K562 (cell line): ENCODE measurements around the gene DLGAP1. TPM values are rescaled to one million over a fixed set of nuclear protein-coding genes. Genes with fewer than 3 reads are reported as not detected.

Experiments used
- CUX1 ChIP-seq: fragments of 200-800 bp; sonication (Bioruptor generic); IDR thresholded peaks from 2 replicates; pipeline ENCODE4 v1.6.1; 2016; ENCODE audit warnings: missing genetic modification characterization, missing compliant biosample characterization
- FOXA3 ChIP-seq, 2 experiments: fragments of 450-650 bp in 1 of 2; sonication (generic) in 1 of 2; formaldehyde crosslinking; IDR thresholded peaks in 1 of 2; conservative IDR thresholded peaks in 1 of 2; 2 replicates each; pipeline versions ENCODE4 v1.4.0 to v1.8.0; 2020 to 2022; ENCODE audit warnings: mild to moderate bottlenecking in 2 of 2, missing genetic modification reagents in 1 of 2
- HCFC1 ChIP-seq: IDR thresholded peaks from 2 replicates; pipeline ENCODE4 v1.6.1; 2012; ENCODE audit warnings: low read depth, low read length, improper control_type of control experiment
- ID3 ChIP-seq, 2 experiments: fragments of 250-450 bp in 1 of 2; fragments of 450-650 bp in 1 of 2; sonication (Bioruptor Pico) in 1 of 2; IDR thresholded peaks; 2 replicates each; pipeline versions ENCODE4 v1.6.1 to v1.8.0; 2016 to 2021; ENCODE audit warnings: mild to moderate bottlenecking in 2 of 2, moderate library complexity in 2 of 2, missing compliant biosample characterization in 1 of 2, missing genetic modification characterization in 1 of 2
- KAT7 ChIP-seq: sonication (generic); formaldehyde crosslinking; IDR thresholded peaks from 2 replicates; pipeline ENCODE4 v1.8.0; 2022; ENCODE audit warnings: missing genetic modification reagents, mild to moderate bottlenecking, borderline replicate concordance
- MAFK ChIP-seq: IDR thresholded peaks from 2 replicates; pipeline ENCODE4 v1.6.1; 2011; ENCODE audit warnings: low read length, improper control_type of control experiment
- POLR2G ChIP-seq: fragments of 200-400 bp; formaldehyde crosslinking; IDR thresholded peaks from 2 replicates; pipeline ENCODE4 v1.6.1; 2017; ENCODE audit warnings: low read depth, mild to moderate bottlenecking, antibody characterized with exemption, low read length, moderate library complexity
- RFX5 ChIP-seq: IDR thresholded peaks from 2 replicates; pipeline ENCODE4 v1.6.1; 2011; ENCODE audit warnings: low read depth, mild to moderate bottlenecking, improper control_type of control experiment, low read length
- SMC3 ChIP-seq: conservative IDR thresholded peaks from 2 replicates; pipeline ENCODE4 v1.6.1; 2011; ENCODE audit warnings: low read depth, low read length, improper control_type of control experiment; ENCODE audit not compliant: insufficient read depth
- SNAPC5 ChIP-seq: fragments of 250-450 bp; sonication (Bioruptor Pico); IDR thresholded peaks from 2 replicates; pipeline ENCODE4 v1.8.0; 2021; ENCODE audit warnings: moderate library complexity, mild to moderate bottlenecking, inconsistent platforms
- SRF ChIP-seq, 2 experiments: fragments of 250-450, 450-650 bp in 1 of 2; sonication (Bioruptor Pico) in 1 of 2; sonication (generic) in 1 of 2; formaldehyde crosslinking; IDR thresholded peaks; 2 replicates each; pipeline versions ENCODE4 v1.5.0 to v1.5.1; 2020 to 2022; ENCODE audit warnings: mild to moderate bottlenecking in 1 of 2, missing genetic modification reagents in 1 of 2
- ZNF444 ChIP-seq: fragments of 250-450 bp; sonication (Bioruptor Pico); IDR thresholded peaks from 2 replicates; pipeline ENCODE4 v1.4.0; 2020; ENCODE audit warnings: mild to moderate bottlenecking, moderate library complexity
- ZNF609 ChIP-seq: sonication (generic); formaldehyde crosslinking; IDR thresholded peaks from 2 replicates; pipeline ENCODE4 v1.8.1; 2023; ENCODE audit warnings: missing genetic modification reagents, mild to moderate bottlenecking, borderline replicate concordance
- ZNF699 ChIP-seq: fragments of 250-450 bp; sonication (Bioruptor Pico); IDR thresholded peaks from 2 replicates; pipeline ENCODE4 v1.8.0; 2021; ENCODE audit warnings: mild to moderate bottlenecking, moderate library complexity; ENCODE audit not compliant: insufficient replicate concordance
- ZZZ3 ChIP-seq: fragments of 450-650 bp; IDR thresholded peaks from 2 replicates; pipeline ENCODE4 v1.6.1; 2016; ENCODE audit warnings: antibody characterized with exemption, mild to moderate bottlenecking, moderate library complexity
- polyA plus RNA-seq, 8 experiments: library from polyadenylated mRNA; depleted of rRNA in 4 of 8; stranded (reverse) in 5 of 8; unstranded in 3 of 8; fragments of >200 nt; fragmentation: Nextera tagmentation in 2 of 8; fragmentation: Illumina TruSeq in 1 of 8; extraction: Ambion mirVana in 2 of 8; extraction: Trizol in 1 of 8; gene quantifications; 2 replicates each; pipeline versions ENCODE4 v1.2.1 to v1.2.3, GENCODE V29; 2011 to 2014; ENCODE audit warnings: inconsistent platforms in 1 of 8, missing spikeins in 1 of 8
- total RNA-seq, 7 experiments: library from RNA; depleted of rRNA in 6 of 7; stranded (reverse); fragments of >200 nt in 6 of 7; fragmentation: Illumina TruSeq in 2 of 7; extraction: Trizol in 2 of 7; gene quantifications; 2 replicates each; pipeline versions ENCODE4 v1.2.1 to v1.2.3, GENCODE V29; 2011 to 2021; ENCODE audit warnings: low replicate concordance in 1 of 7

Gene DLGAP1
- total and polyA plus RNA-seq, 9 of the 15 experiments (the other 6 are each of a cell fraction or from before 2014, with no cell fraction given), result 0.04 to 0.22 (median 0.08) TPM

- no peak for TF ChIP-seq ID3 (CRISPR knock-in tag; IDR thresholded peaks at IDR 0.05)
- TF ChIP-seq ID3 (tag; IDR thresholded peaks at IDR 0.05), result peak; percentile 16; the same call in 1 of the 2 replicates
- TF ChIP-seq POLR2G, result peak; percentile 55
- no peak for TF ChIP-seq ZNF699 (CRISPR knock-in tag)
- TF ChIP-seq FOXA3 (CRISPR knock-in tag; conservative IDR thresholded peaks at IDR 0.05 in 1 of 2, IDR thresholded peaks at IDR 0.05 in 1 of 2), result no peak; a peak in 2 of 4 replicates
- TF ChIP-seq RFX5, result no peak
- peak; percentile 47 for TF ChIP-seq HCFC1
- peak; percentile 39 for TF ChIP-seq MAFK
- TF ChIP-seq ZNF444 (CRISPR knock-in tag), result peak; percentile 27; the same call in 1 of the 2 replicates
- peak in 1 of 2 experiments; percentile 53; a peak in 2 of 4 replicates for TF ChIP-seq SRF (CRISPR knock-in tag; IDR thresholded peaks at IDR 0.05)
- no peak for TF ChIP-seq ZZZ3
- no peak for TF ChIP-seq KAT7 (CRISPR knock-in tag)
- no peak for TF ChIP-seq SNAPC5 (CRISPR knock-in tag)
- no peak for TF ChIP-seq ZNF609 (CRISPR knock-in tag)
- TF ChIP-seq SMC3, result peak; percentile 80
- no peak for TF ChIP-seq CUX1 (CRISPR knock-in tag)
Observed at GRCh38 chr18:3593904-3594759, 861.0 kb downstream of the DLGAP1 start (continued).
